HG02610 (cell line): ENCODE data around the gene SLC37A1.
"Not testable (repeated sequence)": the region's sequence is repeated elsewhere in the genome, so short reads cannot be mapped to it uniquely, and the experiment has no call there.

Experiments
- ATAC-seq: cut with Tn5 transposase; IDR thresholded peaks from one replicate; pipeline ENCODE4 v1.9.1; 2021; ENCODE audit warnings: mild to moderate bottlenecking, moderate library complexity; ENCODE audit not compliant: unreplicated experiment

The SLC37A1 gene

GRCh38 chr21:42513151-42513984, at the start of gene SLC37A1:
Gene SLC37A1, plus strand, starts transcription at chr21:42513852. Its CDS starts 4,603 bp downstream, at chr21:42518455.
- ATAC-seq, result peak; percentile 51

GRCh38 chr21:42463861-42464515, 49.7 kb upstream of the SLC37A1 start:
- no peak for ATAC-seq

- peak; percentile 24 for ATAC-seq
Measured at GRCh38 chr21:42465008-42465802, 48.4 kb upstream of the SLC37A1 start.

GRCh38 chr21:42465803-42466127, 47.9 kb upstream of the SLC37A1 start:
- peak; percentile 56 for ATAC-seq

GRCh38 chr21:42466700-42467099, 47.0 kb upstream of the SLC37A1 start:
- no peak for ATAC-seq

- no peak for ATAC-seq
Measured at GRCh38 chr21:42467140-42467983, 46.3 kb upstream of the SLC37A1 start.

- no peak for ATAC-seq
Measured at GRCh38 chr21:42468491-42469131, 45.0 kb upstream of the SLC37A1 start.

- ATAC-seq, result peak; percentile 39
Measured at GRCh38 chr21:42469272-42469671, 44.4 kb upstream of the SLC37A1 start.

- not testable (repeated sequence) for ATAC-seq
Measured at GRCh38 chr21:42469726-42470125, 43.9 kb upstream of the SLC37A1 start.

- ATAC-seq, result no peak
Measured at GRCh38 chr21:42471206-42471605, 42.4 kb upstream of the SLC37A1 start.

GRCh38 chr21:42471716-42472330, 41.8 kb upstream of the SLC37A1 start:
- ATAC-seq, result no peak

- ATAC-seq, result no peak
Measured at GRCh38 chr21:42472521-42472920, 41.1 kb upstream of the SLC37A1 start.

- no peak for ATAC-seq
Measured at GRCh38 chr21:42473498-42474042, 40.1 kb upstream of the SLC37A1 start.

GRCh38 chr21:42474043-42474831, 39.4 kb upstream of the SLC37A1 start:
- peak; percentile 50 for ATAC-seq

GRCh38 chr21:42475036-42475435, 38.6 kb upstream of the SLC37A1 start:
- no peak for ATAC-seq

- no peak for ATAC-seq
Measured at GRCh38 chr21:42475526-42476387, 37.9 kb upstream of the SLC37A1 start.
